LNCAP (cell line): Measurements from ENCODE around the gene CCDC89.

Experiments
- CTCF ChIP-seq: fragments of 450-650 bp; IDR thresholded peaks from 2 replicates; pipeline ENCODE4 v1.5.1; 2017; ENCODE audit warnings: mild to moderate bottlenecking

Gene CCDC89

GRCh38 chr11:85682330-85683305, 3.4 kb downstream of the CCDC89 start:
- no peak for TF ChIP-seq CTCF

- TF ChIP-seq CTCF: no peak
Measured at GRCh38 chr11:85680897-85681296, 5.1 kb downstream of the CCDC89 start.

- TF ChIP-seq CTCF: no peak
Measured at GRCh38 chr11:85679576-85679975, 6.4 kb downstream of the CCDC89 start.

- TF ChIP-seq CTCF: no peak
Measured at GRCh38 chr11:85673393-85673792, 12.6 kb downstream of the CCDC89 start.

GRCh38 chr11:85672105-85672902, 13.7 kb downstream of the CCDC89 start:
- TF ChIP-seq CTCF: no peak

- TF ChIP-seq CTCF: no peak
Measured at GRCh38 chr11:85668157-85668556, 17.8 kb downstream of the CCDC89 start.

- TF ChIP-seq CTCF: no peak
Measured at GRCh38 chr11:85666687-85667086, 19.3 kb downstream of the CCDC89 start.
